Omental fat pad (tissue), 4 donors: ENCODE results near the gene WDR35. TPM values are rescaled to one million over a fixed set of nuclear protein-coding genes. Genes with fewer than 3 reads are reported as not detected.

Source experiments
- ATAC-seq: fragments of 150-250 bp; one replicate; pipeline ENCODE4 v1.9.1; 2016; ENCODE audit warnings: mild to moderate bottlenecking, moderate library complexity; ENCODE audit not compliant: low FRiP score
- DNase-seq: peaks from one replicate; pipeline ENCODE4 v3.0.0-alpha.2; 2019; ENCODE audit warnings: low spot score
- CTCF ChIP-seq, 3 donors: fragments of 450-650 bp; IDR thresholded peaks; one replicate each; pipeline ENCODE4 v1.5.1; 2016 to 2017; ENCODE audit warnings: antibody characterized with exemption in 3 of 3, mild to moderate bottlenecking in 3 of 3, moderate library complexity in 2 of 3
- total RNA-seq, 4 donors: library from RNA; depleted of rRNA; stranded (reverse); fragments of >200 nt; gene quantifications; one replicate each; pipeline ENCODE4 v1.1.0, GENCODE V29; 2016

Gene WDR35
- total RNA-seq, 4 donors from 2014 or later, result 6.8 to 10.6 (median 8.1) TPM

GRCh38 chr2:19863303-19864041 is 126.4 kb downstream of the WDR35 start:
- ATAC-seq, result peak; percentile 67
- TF ChIP-seq CTCF (IDR thresholded peaks at IDR 0.05), result peak in 2 of 3 donors; percentile 76 to 94
- DNase-seq, result peak; percentile 54

DNA sequence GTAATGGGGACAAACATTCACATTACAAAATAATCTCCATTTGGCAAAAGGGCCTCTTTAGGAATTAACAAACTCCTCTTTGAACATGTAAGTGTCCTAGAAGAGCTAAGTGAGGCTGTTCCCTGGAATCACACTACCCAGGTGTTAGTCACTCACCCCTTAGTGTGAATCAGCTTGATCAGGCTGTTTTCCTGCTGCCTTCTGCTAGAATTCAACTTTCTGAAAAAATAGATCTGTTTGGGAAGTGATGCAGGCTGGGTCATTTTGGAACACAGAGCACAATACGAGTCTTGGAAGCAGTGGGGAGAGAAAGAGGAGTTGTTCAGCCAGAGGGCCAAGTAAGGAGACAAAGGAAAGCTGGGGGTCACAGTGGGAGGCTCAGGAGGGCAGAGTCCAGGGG is 128.1 kb downstream of the WDR35 start:
- DNase-seq, result no peak
- ATAC-seq, result peak; percentile 29
- no peak for TF ChIP-seq CTCF (IDR thresholded peaks at IDR 0.05)

Other genes starting within 250 kb of the WDR35 start
- gene TTC32, start 88.1 kb downstream of the WDR35 start, total RNA-seq, result 10 to 100 TPM in 1 of 4 donors, 1 to 10 TPM in 3; 6.0 to 18.1 (median 7.5) TPM
- gene MATN3, start 22.6 kb upstream of the WDR35 start, total RNA-seq, result 1 to 10 TPM in 3 of 4 donors, under 1 TPM in 1; 0.28 to 9.1 (median 1.5) TPM
- 100 to 1,000 TPM; 174 to 306 (median 225) TPM for gene LAPTM4A, start 61.5 kb upstream of the WDR35 start, total RNA-seq
- 1 to 10 TPM in 3 of 4 donors, under 1 TPM in 1; 0.50 to 5.4 (median 1.6) TPM for gene SDC1, start 235.0 kb upstream of the WDR35 start, total RNA-seq